A549 (cell line): Measurements from ENCODE around the gene C4orf33. TPM values are rescaled to one million over a fixed set of nuclear protein-coding genes. Genes with fewer than 3 reads are reported as not detected.

Source experiments
- ATAC-seq, 2 experiments: fragments of 200-7000 bp in 1 of 2; fragments of >200 bp in 1 of 2; cut with Nextera tagmentation in 1 of 2; cut with Tn5 transposase in 1 of 2; 3 replicates each; pipeline versions ENCODE4 v1.8.0 to v1.9.1; 2018 to 2020; ENCODE audit warnings: mild to moderate bottlenecking in 1 of 2, moderate library complexity in 1 of 2
- CTCF ChIA-PET: fragments of 300-600 bp; sonication (Branson Sonifier 250); formaldehyde crosslinking; extraction: SDS; loops from one replicate; lab custom pipeline; 2021; ENCODE audit warnings: antibody characterized with exemption, inconsistent platforms; lab: Yijun Ruan, JAX
- POLR2A ChIA-PET: fragments of 350-600 bp; formaldehyde crosslinking; extraction: SDS; loops from one replicate; lab custom pipeline; 2021; ENCODE audit warnings: antibody characterized with exemption, inconsistent platforms; lab: Yijun Ruan, JAX
- DNase-seq, 2 experiments: peaks; one replicate each; pipeline versions ENCODE4 v3.0.0 to v3.0.0-alpha.2; 2011 to 2016; ENCODE audit warnings: low read depth in 1 of 2, low spot score in 1 of 2
- FAIRE-seq: peaks from 2 replicates; lab custom pipeline; 2011; peaks lifted over from hg19 to GRCh38; lab: Jason Lieb, UNC
- H3K27ac ChIP-seq, 2 experiments: fragments of >200 bp; sonication (Bioruptor Twin); formaldehyde crosslinking; 3 replicates each; pipeline ENCODE4 v1.5.1; 2016 to 2017
- H3K4me1 ChIP-seq: fragments of >200 bp; sonication (Bioruptor Twin); formaldehyde crosslinking; 3 replicates; pipeline ENCODE4 v1.6.1; 2016
- H3K4me2 ChIP-seq: fragments of >200 bp; sonication (Bioruptor Twin); formaldehyde crosslinking; 3 replicates; pipeline ENCODE4 v1.6.1; 2016
- H3K4me3 ChIP-seq: fragments of >200 bp; sonication (Bioruptor Twin); formaldehyde crosslinking; 3 replicates; pipeline ENCODE4 v1.5.1; 2016
- H3K9me3 ChIP-seq: fragments of >200 bp; sonication (Bioruptor Twin); formaldehyde crosslinking; 3 replicates; pipeline ENCODE4 v1.6.1; 2016
- CBX2 ChIP-seq: fragments of 200-600 bp; sonication (generic); IDR thresholded peaks from 2 replicates; pipeline ENCODE4 v1.6.1; 2016; ENCODE audit warnings: low read depth, mild to moderate bottlenecking, borderline replicate concordance
- CBX8 ChIP-seq: fragments of 200-600 bp; sonication (generic); IDR thresholded peaks from 2 replicates; pipeline ENCODE4 v1.6.1; 2016
- EHF ChIP-seq: fragments of 250-450 bp; sonication (Bioruptor Pico); IDR thresholded peaks from 2 replicates; pipeline ENCODE4 v1.5.0; 2020; ENCODE audit warnings: mild to moderate bottlenecking
- EHMT2 ChIP-seq: fragments of 200-600 bp; sonication (generic); IDR thresholded peaks from 2 replicates; pipeline ENCODE4 v1.6.1; 2016; ENCODE audit warnings: antibody characterized with exemption, low read depth, mild to moderate bottlenecking, moderate library complexity
- ESRRA ChIP-seq: fragments of 150-350 bp; IDR thresholded peaks from 2 replicates; pipeline ENCODE4 v1.6.1; 2014; ENCODE audit warnings: mild to moderate bottlenecking, low read length, borderline replicate concordance
- FOXS1 ChIP-seq: fragments of 250-450 bp; sonication (Bioruptor Pico); IDR thresholded peaks from 2 replicates; pipeline ENCODE4 v1.5.0; 2020; ENCODE audit warnings: mild to moderate bottlenecking, moderate library complexity
- HDAC2 ChIP-seq: fragments of 200-600 bp; sonication (generic); IDR thresholded peaks from 2 replicates; pipeline ENCODE4 v1.6.1; 2016
- HOXA7 ChIP-seq: fragments of 250-450 bp; sonication (Bioruptor Pico); IDR thresholded peaks from 2 replicates; pipeline ENCODE4 v1.5.0; 2020; ENCODE audit warnings: mild to moderate bottlenecking, moderate library complexity
- HOXB13 ChIP-seq: fragments of 250-450 bp; sonication (Bioruptor Pico); IDR thresholded peaks from 2 replicates; pipeline ENCODE4 v1.5.0; 2020; ENCODE audit warnings: low read depth, mild to moderate bottlenecking, moderate library complexity
- KDM1A ChIP-seq: fragments of 200-600 bp; sonication (generic); IDR thresholded peaks from 2 replicates; pipeline ENCODE4 v1.6.1; 2016; ENCODE audit warnings: low read depth, mild to moderate bottlenecking
- MAFK ChIP-seq: fragments of 450-650 bp; IDR thresholded peaks from 2 replicates; pipeline ENCODE4 v1.6.1; 2014; ENCODE audit not compliant: partially characterized antibody
- MAZ ChIP-seq: fragments of 150-350 bp; IDR thresholded peaks from 2 replicates; pipeline ENCODE4 v1.6.1; 2014; ENCODE audit warnings: antibody characterized with exemption, low read depth, low read length, borderline replicate concordance
- NFE2L2 ChIP-seq: fragments of 150-350 bp; conservative IDR thresholded peaks from 2 replicates; pipeline ENCODE4 v1.6.1; 2014; ENCODE audit warnings: low read length
- PHF8 ChIP-seq: fragments of 200-600 bp; sonication (generic); IDR thresholded peaks from 2 replicates; pipeline ENCODE4 v1.6.1; 2016; ENCODE audit warnings: low read depth, mild to moderate bottlenecking, antibody characterized with exemption, moderate library complexity, borderline replicate concordance
- POLR2AphosphoS2 ChIP-seq: conservative IDR thresholded peaks from 2 replicates; pipeline ENCODE4 v1.6.1; 2012; ENCODE audit warnings: low read length, improper control_type of control experiment, inconsistent platforms
- RAD21 ChIP-seq, 2 experiments: fragments of >200 bp in 1 of 2; sonication (Bioruptor Twin) in 1 of 2; formaldehyde crosslinking in 1 of 2; IDR thresholded peaks in 1 of 2; conservative IDR thresholded peaks in 1 of 2; 2 replicates in 1 of 2; 3 replicates in 1 of 2; pipeline ENCODE4 v1.6.1; 2012 to 2018; ENCODE audit warnings: inconsistent platforms in 1 of 2
- RARB ChIP-seq: fragments of 250-450 bp; sonication (Bioruptor Pico); IDR thresholded peaks from 2 replicates; pipeline ENCODE4 v1.8.0; 2021; ENCODE audit warnings: mild to moderate bottlenecking, moderate library complexity
- REST ChIP-seq: fragments of 200-600 bp; sonication (generic); IDR thresholded peaks from 2 replicates; pipeline ENCODE4 v1.6.1; 2016; ENCODE audit warnings: antibody characterized with exemption, mild to moderate bottlenecking, moderate library complexity
- RNF2 ChIP-seq: fragments of 200-600 bp; sonication (generic); IDR thresholded peaks from 2 replicates; pipeline ENCODE4 v1.6.1; 2016; ENCODE audit warnings: low read depth, mild to moderate bottlenecking, antibody characterized with exemption, moderate library complexity, borderline replicate concordance
- SREBF2 ChIP-seq: fragments of 450-650 bp; IDR thresholded peaks from 2 replicates; pipeline ENCODE4 v1.6.1; 2014; ENCODE audit warnings: mild to moderate bottlenecking, moderate library complexity
- ZNF302 ChIP-seq: fragments of 250-450 bp; sonication (Bioruptor Pico); IDR thresholded peaks from 2 replicates; pipeline ENCODE4 v1.9.0; 2021; ENCODE audit warnings: inconsistent platforms, mild to moderate bottlenecking, moderate library complexity
- WGBS: methylation state at CpG from one replicate; pipeline ENCODE4 v1.1.6; 2017; ENCODE audit errors: missing lambda C conversion rate; 5-methylcytosine and 5-hydroxymethylcytosine counted together
- polyA plus RNA-seq, 4 experiments: library from polyadenylated mRNA; depleted of rRNA in 3 of 4; stranded (reverse); fragments of >200 nt; fragmentation: RNase III in 1 of 4; extraction: RNeasy Plus Mini Kit Qiagen cat#74134 plus additional on column Dnase treatment in 1 of 4; gene quantifications; 2 replicates in 3 of 4; 3 replicates in 1 of 4; pipeline ENCODE4 v1.2.3, GENCODE V29; 2011 to 2017
- TF ChIP-seq, protein P1 (sequence below): IDR thresholded peaks from 2 replicates; pipeline ENCODE4 v1.6.1; 2012; ENCODE audit warnings: low read depth, borderline replicate concordance

Gene C4orf33
- polyA plus RNA-seq, 2 of the 4 experiments (the other 2 are of a cell fraction) = 8.6 to 18.8 TPM

DNA sequence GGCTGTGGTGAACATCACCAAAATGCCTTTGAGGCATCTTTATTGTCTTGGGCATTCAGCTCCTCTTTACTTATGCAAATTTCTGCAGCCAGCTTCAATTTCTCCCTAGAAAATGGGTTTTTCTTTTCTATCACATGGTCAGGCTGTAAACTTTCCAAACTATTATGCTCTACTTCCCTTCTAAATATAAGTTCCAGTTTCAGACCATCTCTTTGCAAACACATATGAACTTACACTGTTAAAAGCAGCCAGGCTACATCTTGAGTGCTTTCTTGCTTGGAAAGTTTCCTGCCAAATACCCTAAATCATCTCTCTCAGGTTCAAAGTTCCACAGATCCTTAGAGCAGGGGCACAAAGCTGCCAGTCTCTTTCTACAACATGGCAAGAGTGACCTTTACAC is 15.8 kb upstream of the C4orf33 start:
- no peak for DNase-seq
- ChIA-PET POLR2A (no interaction called here), CTCF (no interaction called here)
- no peak for ATAC-seq
- no peak for FAIRE-seq
- no peak overlapping the region for H3K4me2 ChIP-seq
- no peak overlapping the region for H3K4me3 ChIP-seq
- TF ChIP-seq MAFK (no peak), RARB (CRISPR knock-in tag) (no peak), ESRRA (no peak), CBX8 (no peak), SREBF2 (no peak), RAD21 (conservative IDR thresholded peaks at IDR 0.05 in 1 of 2, IDR thresholded peaks at IDR 0.05 in 1 of 2) (no peak), EHF (CRISPR knock-in tag) (no peak), REST (no peak), POLR2AphosphoS2 (no peak), KDM1A (no peak), RNF2 (no peak), NFE2L2 (no peak), ZNF302 (CRISPR knock-in tag) (no peak), FOXS1 (CRISPR knock-in tag) (no peak), PHF8 (no peak), HOXB13 (CRISPR knock-in tag) (no peak), HOXA7 (no peak), MAZ (no peak)
- TF ChIP-seq, protein P1, sequence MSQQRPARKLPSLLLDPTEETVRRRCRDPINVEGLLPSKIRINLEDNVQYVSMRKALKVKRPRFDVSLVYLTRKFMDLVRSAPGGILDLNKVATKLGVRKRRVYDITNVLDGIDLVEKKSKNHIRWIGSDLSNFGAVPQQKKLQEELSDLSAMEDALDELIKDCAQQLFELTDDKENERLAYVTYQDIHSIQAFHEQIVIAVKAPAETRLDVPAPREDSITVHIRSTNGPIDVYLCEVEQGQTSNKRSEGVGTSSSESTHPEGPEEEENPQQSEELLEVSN = no peak
- no peaks in the 10 kb centered on the region for H3K9me3 ChIP-seq
- no peaks in the 10 kb centered on the region for H3K4me1 ChIP-seq
- H3K27ac ChIP-seq = no peak overlapping the region

DNA sequence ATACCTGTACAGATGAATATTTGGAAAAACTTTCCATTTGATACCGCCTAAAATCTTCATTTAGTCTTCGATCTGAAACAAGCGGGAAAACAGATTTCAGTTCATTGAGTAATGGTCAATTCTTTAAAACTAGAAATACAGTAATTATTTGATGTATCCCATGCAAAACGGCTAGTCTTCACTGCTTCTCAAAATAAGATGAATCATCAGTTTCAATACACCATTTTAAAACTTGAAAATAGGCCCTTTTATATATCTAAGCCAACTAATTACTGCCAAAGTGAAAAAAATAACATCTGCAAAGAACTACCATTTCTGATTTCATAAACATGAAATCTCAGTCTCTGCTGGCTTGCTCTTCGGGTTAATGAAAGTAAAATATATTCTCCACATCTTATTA is 13.7 kb upstream of the C4orf33 start:
- ChIA-PET POLR2A (no interaction called here), CTCF (no interaction called here)
- ATAC-seq (no peak), DNase-seq (no peak), FAIRE-seq (no peak)
- H3K27ac ChIP-seq = no peak overlapping the region
- H3K4me3 ChIP-seq = no peak overlapping the region
- 94% methylated on average over 5 of the region's 5 CpGs for WGBS
- H3K4me2 ChIP-seq = no peak overlapping the region
- H3K9me3 ChIP-seq = no peaks in the 10 kb centered on the region
- TF ChIP-seq PHF8 (no peak), MAFK (peak; percentile 41)
- no peaks in the 10 kb centered on the region for H3K4me1 ChIP-seq

DNA sequence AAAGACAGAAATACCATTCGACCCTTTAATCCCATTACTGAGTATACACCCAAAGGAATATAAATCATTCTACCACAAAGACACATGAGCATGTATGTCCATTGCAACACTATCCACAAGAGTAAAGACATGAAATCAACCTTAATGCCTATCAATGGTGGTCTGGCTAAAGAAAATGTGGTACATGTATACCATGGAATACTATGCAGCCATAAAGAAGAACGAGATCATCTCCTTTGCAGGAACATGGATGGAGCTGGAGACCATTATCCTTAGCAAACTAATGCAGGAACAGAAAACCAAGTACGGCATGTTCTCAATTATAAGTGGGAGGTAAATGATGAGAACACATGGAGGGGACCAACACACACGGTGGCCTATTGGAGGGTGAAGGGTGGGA is 10.5 kb upstream of the C4orf33 start:
- Histone ChIP-seq H3K4me2 (no peak overlapping the region), H3K4me1 (no peaks in the 10 kb centered on the region), H3K4me3 (no peak overlapping the region), H3K9me3 (no peaks in the 10 kb centered on the region), H3K27ac (no peak overlapping the region)
- POLR2A ChIA-PET = no interaction called here
- ATAC-seq = no peak
- TF ChIP-seq CBX2 = no peak
- TF ChIP-seq EHMT2 = no peak
- TF ChIP-seq HDAC2 = no peak
- 82% methylated on average over 4 of the region's 4 CpGs for WGBS
- CTCF ChIA-PET = no interaction called here
- no peak for FAIRE-seq
- no peak for DNase-seq
